Astrocyte (in vitro differentiated cells and primary cell): ENCODE data around the gene ATP10A.

Experiments used
- EZH2 ChIP-seq: IDR thresholded peaks from 2 replicates; pipeline ENCODE4 v1.6.1; 2012; ENCODE audit warnings: mild to moderate bottlenecking, low read length, inconsistent platforms; ENCODE audit not compliant: insufficient read depth
- TF ChIP-seq, protein P1 (sequence below): IDR thresholded peaks from 2 replicates; pipeline ENCODE4 v1.5.1; 2011; ENCODE audit warnings: low read depth, mild to moderate bottlenecking, inconsistent platforms, low read length, moderate library complexity; ENCODE audit not compliant: insufficient read depth

DNA sequence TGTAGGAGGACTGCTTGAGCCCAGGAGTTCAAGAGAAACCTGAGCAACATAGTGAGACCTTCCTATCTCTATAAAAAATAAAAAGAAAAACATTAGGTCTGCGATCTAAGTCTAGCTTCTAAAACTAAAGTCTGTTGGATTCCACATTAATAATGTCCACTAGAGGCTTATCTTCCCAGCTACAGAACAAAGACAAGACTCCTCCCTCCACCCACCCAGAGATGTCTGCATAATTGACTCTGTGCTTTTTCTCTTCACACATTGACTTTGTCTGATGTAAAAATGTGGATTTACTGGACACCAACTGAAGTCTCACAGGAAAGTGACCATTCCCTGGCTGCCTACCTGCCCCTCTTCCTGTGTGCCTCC is 91.8 kb downstream of the ATP10A start:
- TF ChIP-seq, protein P1, sequence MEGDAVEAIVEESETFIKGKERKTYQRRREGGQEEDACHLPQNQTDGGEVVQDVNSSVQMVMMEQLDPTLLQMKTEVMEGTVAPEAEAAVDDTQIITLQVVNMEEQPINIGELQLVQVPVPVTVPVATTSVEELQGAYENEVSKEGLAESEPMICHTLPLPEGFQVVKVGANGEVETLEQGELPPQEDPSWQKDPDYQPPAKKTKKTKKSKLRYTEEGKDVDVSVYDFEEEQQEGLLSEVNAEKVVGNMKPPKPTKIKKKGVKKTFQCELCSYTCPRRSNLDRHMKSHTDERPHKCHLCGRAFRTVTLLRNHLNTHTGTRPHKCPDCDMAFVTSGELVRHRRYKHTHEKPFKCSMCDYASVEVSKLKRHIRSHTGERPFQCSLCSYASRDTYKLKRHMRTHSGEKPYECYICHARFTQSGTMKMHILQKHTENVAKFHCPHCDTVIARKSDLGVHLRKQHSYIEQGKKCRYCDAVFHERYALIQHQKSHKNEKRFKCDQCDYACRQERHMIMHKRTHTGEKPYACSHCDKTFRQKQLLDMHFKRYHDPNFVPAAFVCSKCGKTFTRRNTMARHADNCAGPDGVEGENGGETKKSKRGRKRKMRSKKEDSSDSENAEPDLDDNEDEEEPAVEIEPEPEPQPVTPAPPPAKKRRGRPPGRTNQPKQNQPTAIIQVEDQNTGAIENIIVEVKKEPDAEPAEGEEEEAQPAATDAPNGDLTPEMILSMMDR: no peak
- no peak for TF ChIP-seq EZH2
